Panc1 (cell line): Measurements from ENCODE around the gene TNPO1. TPM values are rescaled to one million over a fixed set of nuclear protein-coding genes. Genes with fewer than 3 reads are reported as not detected.

Experiments used
- ATAC-seq: fragments of 200-7000 bp; cut with Tn5 transposase; 2 replicates; pipeline ENCODE4 v1.9.1; 2020; ENCODE audit warnings: mild to moderate bottlenecking, moderate library complexity
- BruUV-seq: library from RNA; stranded (reverse); fragments of 400-500 nt; replicated peaks from 2 replicates; lab custom pipeline; 2021; lab: Mats Ljungman, UMichigan
- CTCF ChIA-PET: fragments of 300-600 bp; sonication (Branson Sonifier 250); formaldehyde crosslinking; loops from one replicate; lab custom pipeline; 2022; ENCODE audit warnings: antibody characterized with exemption; lab: Charles Lee
- POLR2A ChIA-PET: fragments of 300-600 bp; sonication (Branson Sonifier 250); formaldehyde crosslinking; loops from one replicate; lab custom pipeline; 2022; ENCODE audit warnings: antibody characterized with exemption; lab: Charles Lee
- DNase-seq: peaks from one replicate; pipeline ENCODE4 v3.0.0-alpha.2; 2010; ENCODE audit warnings: low read depth, low spot score
- H3K27ac ChIP-seq: 2 replicates; pipeline ENCODE4 v1.5.1; 2011; ENCODE audit warnings: mild to moderate bottlenecking, low read length, inconsistent platforms
- H3K27me3 ChIP-seq: fragments of 200-500 bp; sonication (Bioruptor generic); 2 replicates; pipeline ENCODE4 v1.6.0; 2014; ENCODE audit warnings: low read length, inconsistent platforms; ENCODE audit not compliant: control insufficient read depth, insufficient read depth
- H3K36me3 ChIP-seq: fragments of 200-500 bp; sonication (Bioruptor generic); 2 replicates; pipeline ENCODE4 v1.5.1; 2014; ENCODE audit warnings: inconsistent platforms, mild to moderate bottlenecking, low read length, moderate library complexity; ENCODE audit not compliant: control insufficient read depth, insufficient read depth
- H3K4me1 ChIP-seq: 2 replicates; pipeline ENCODE4 v1.5.1; 2011; ENCODE audit warnings: inconsistent platforms, mild to moderate bottlenecking, low read length, moderate library complexity; ENCODE audit not compliant: control insufficient read depth, insufficient read depth
- H3K4me3 ChIP-seq, 2 experiments: 2 replicates each; pipeline ENCODE4 v1.5.1; 2011 to 2012; ENCODE audit warnings: low read depth in 2 of 2, low read length in 2 of 2, mild to moderate bottlenecking in 2 of 2, inconsistent platforms in 1 of 2, moderate library complexity in 1 of 2
- H3K9me3 ChIP-seq: fragments of 200-500 bp; sonication (Bioruptor generic); 2 replicates; pipeline ENCODE4 v1.5.1; 2014; ENCODE audit warnings: low read depth, mild to moderate bottlenecking, inconsistent platforms, low read length, moderate library complexity; ENCODE audit not compliant: control insufficient read depth, insufficient read depth
- CTCF ChIP-seq: fragments of 450-650 bp; IDR thresholded peaks from 2 replicates; pipeline ENCODE4 v1.5.1; 2017; ENCODE audit warnings: mild to moderate bottlenecking
- POLR2AphosphoS5 ChIP-seq: IDR thresholded peaks from 2 replicates; pipeline ENCODE4 v1.6.1; 2012; ENCODE audit warnings: mild to moderate bottlenecking, low read depth, low read length, moderate library complexity
- REST ChIP-seq, 2 experiments: IDR thresholded peaks; 2 replicates each; pipeline ENCODE4 v1.6.1; 2011 to 2012; ENCODE audit warnings: low read depth in 2 of 2, control low read depth in 1 of 2, low read length in 1 of 2, mild to moderate bottlenecking in 1 of 2, moderate library complexity in 1 of 2; ENCODE audit not compliant: insufficient read depth in 1 of 2
- SIN3A ChIP-seq: IDR thresholded peaks from 2 replicates; pipeline ENCODE4 v1.6.1; 2012; ENCODE audit warnings: low read depth, mild to moderate bottlenecking, low read length, moderate library complexity, borderline replicate concordance; ENCODE audit not compliant: insufficient read depth
- TCF7L2 ChIP-seq: IDR thresholded peaks from 2 replicates; pipeline ENCODE4 v1.6.1; 2011; ENCODE audit warnings: mild to moderate bottlenecking, low read depth, low read length, inconsistent platforms
- in situ Hi-C: cut with HindIII; loops from 2 replicates; pipeline ENCODE4 v1.10.0; 2016; ENCODE audit warnings: low sequenced_read_pairs, low pct_unique_long_range_greater_than_20kb
- intact Hi-C: fragments of 100-400 bp; cut with micrococcal nuclease; formaldehyde crosslinking; loops from one replicate; pipeline ENCODE4 v1.10.0; 2022; ENCODE audit not compliant: unreplicated experiment
- microRNA-seq: library from miRNA; unstranded; fragments of <30 nt; microRNA quantifications from one replicate; pipeline ENCODE4 v1.1.0, GENCODE V29; 2020; ENCODE audit not compliant: unreplicated experiment
- total RNA-seq: library from RNA; stranded (reverse); gene quantifications from one replicate; pipeline ENCODE4 v1.2.1, GENCODE V29; 2021; ENCODE audit not compliant: unreplicated experiment

Gene TNPO1
- total RNA-seq, 1 experiment from 2014 or later: 169 TPM

GRCh38 chr5:72959257-72959656 lies 142.8 kb downstream of the TNPO1 start:
- H3K27me3 ChIP-seq: no peaks in the 10 kb centered on the region
- H3K4me3 ChIP-seq: no peak overlapping the region
- no peaks in the 10 kb centered on the region for H3K36me3 ChIP-seq
- ChIA-PET POLR2A (no interaction called here), CTCF (no interaction called here)
- BruUV-seq: no TSS peak
- DNase-seq (no peak), ATAC-seq (no peak)
- H3K27ac ChIP-seq: no peak overlapping the region
- no peak for TF ChIP-seq POLR2AphosphoS5
- no peak for TF ChIP-seq SIN3A
- TF ChIP-seq CTCF: no peak
- TF ChIP-seq TCF7L2: no peak
- TF ChIP-seq REST (IDR thresholded peaks at IDR 0.05; ENCODE audit: insufficient read depth in 1 of 2, low read depth in 2 of 2, low read length in 1 of 2): no peak
- H3K9me3 ChIP-seq: no peaks in the 10 kb centered on the region
- intact Hi-C loops (no loop called here), in situ Hi-C loops (no loop called here)
- H3K4me1 ChIP-seq: peaks cover 12% of the 10 kb centered on the region; the same call in 1 of the 2 replicates

Small RNA genes within 50 kb of the gene (microRNA-seq; reads per million reads assigned to microRNA genes)
- gene MIR4804: 2.2 reads per million

Other genes starting within 250 kb of the TNPO1 start
- 25.3 TPM for gene FCHO2, start 139.4 kb downstream of the TNPO1 start, total RNA-seq